ENCODE results near the gene PACS2.
A peak's percentile ranks its signal among the peaks of the same experiment; 100 is the strongest.

Gene PACS2

DNA sequence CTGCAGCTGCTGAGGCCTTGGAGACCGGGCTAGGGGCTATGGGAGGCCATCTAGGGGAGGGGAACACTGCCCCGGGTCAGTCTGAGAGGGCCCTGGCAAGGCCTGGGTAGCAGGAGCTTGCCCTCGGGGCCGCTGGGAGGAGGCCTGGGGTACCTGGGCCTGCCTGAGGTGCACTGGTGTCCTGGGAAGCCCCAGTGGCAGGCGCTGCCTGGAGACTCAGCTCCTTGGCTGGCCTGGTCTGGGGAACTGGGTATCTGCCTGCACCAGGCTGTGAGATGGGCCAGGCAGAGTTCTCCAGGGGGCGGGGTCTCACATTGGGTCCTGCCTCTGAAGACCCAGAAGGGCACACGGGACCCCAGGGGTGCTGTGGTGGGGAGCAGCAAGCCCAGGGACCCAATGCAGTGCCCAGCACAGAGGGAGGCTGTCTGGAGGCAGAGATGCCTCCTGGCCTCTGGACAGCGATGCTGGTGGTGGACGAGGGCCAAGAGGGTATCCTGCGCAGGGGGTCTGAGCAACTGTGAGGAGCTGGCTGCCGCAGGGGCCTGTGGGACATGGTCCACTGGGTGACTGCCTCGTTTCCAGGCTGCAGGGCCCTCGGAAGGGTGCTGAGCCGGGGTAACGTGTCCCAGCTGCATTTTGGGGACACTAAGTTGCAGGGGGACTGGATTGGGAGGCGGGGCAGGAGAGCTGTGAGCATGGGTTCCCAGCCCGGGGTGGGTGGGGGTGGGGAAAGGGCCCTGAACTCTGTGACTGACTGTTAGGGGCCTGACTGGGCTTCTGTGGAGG lies 97.6 kb downstream of the PACS2 start:
- no peak for DNase-seq

DNA sequence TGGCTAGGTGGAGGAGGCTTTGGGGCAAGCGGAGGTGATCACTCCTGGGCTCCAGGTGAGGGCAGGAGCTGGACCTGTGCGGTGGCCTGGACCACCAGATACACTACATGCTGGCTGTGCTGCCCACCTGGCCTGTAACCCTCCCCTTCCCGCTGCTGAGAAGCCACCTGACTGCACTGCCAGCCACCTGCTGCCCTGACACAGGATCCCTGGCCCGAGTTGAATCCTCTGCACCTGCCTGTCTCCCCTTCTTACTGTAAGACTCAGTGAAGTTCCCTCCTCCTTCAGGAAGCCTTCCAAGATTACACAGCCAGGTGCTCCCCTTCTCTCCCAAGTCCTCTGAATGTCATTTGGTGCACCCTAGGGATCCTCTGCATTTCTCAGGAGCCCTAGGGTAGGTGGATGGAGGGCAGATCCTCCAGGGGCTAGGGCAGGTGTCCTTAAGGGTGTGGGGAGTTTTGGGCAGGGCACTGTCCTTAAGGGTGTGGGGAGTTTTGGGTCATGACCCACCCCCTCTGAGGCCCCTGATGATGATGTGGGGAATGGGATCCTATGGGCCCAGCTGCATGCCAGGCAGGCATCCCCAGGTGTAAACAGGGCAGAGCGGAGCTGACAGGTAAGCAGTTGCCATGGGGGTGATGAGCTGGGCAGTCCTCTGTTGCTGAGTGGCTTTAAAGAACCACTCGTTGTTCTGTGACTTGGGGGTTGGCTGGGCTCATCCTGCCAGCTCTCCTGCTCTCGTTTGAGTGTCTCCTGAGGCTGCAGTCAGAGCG lies 98.4 kb downstream of the PACS2 start:
- no peak for DNase-seq

DNA sequence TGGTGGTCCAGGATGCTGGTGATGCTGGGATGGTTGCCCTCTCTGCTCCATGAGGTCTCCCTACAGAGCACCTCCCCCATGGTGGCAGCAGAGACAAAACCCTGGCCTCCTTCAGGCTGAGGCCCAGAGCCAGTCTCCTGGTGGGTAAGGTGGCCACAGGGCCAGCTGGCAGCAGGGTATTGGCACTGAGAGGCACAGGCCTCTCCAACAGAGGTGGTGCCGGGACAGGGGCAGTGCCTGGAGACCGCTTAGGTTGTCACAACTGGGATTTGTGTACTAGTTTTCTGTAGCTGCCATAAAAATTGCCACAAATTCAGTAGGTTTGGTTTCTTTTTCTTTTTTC lies 99.0 kb downstream of the PACS2 start:
- DNase-seq, result no peak

DNA sequence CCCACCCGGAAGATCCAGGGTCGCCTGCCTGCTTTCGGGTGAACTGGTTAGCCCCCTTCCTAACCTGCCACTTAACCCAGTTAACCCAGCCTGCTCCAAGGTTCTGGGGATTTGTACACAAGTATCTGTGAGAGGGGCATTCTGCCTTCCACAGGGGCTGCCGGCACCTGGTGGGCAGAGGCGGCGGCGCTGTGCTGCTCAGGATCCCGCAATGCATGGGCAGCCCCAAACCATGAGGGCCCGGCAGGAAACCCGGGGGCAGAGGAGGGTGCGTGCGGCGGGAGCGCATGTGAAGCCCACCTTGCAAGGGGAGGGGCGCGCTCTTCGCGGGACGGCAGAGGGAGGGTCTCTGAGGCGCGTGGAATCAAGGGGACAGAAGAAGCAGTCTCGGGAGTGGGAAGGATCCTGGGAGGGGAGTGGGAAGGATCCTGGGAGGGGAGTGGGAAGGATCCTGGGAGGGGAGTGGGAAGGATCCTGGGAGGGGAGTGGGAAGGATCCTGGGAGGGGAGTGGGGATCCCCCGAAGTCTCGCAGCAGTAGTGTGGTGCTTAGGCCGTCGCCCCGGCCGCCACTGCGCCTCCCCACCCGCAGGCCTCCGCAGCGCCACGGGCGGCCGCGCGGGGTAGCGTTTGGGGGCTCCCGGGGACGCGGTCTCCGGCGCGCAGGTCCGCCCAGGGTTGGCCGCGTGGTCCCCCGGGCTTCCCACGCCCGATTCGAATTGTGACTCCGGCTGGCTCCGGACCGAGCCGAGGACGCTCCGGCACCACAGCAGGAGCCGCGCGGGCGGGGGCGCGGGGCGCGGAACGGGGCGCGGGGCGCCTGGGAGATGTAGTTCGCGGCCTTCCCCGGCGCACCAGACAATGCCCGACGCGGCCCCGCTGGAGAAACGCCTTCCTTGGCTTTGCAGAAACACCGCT lies 100.2 kb downstream of the PACS2 start:
- peak; percentile 59 for DNase-seq

DNA sequence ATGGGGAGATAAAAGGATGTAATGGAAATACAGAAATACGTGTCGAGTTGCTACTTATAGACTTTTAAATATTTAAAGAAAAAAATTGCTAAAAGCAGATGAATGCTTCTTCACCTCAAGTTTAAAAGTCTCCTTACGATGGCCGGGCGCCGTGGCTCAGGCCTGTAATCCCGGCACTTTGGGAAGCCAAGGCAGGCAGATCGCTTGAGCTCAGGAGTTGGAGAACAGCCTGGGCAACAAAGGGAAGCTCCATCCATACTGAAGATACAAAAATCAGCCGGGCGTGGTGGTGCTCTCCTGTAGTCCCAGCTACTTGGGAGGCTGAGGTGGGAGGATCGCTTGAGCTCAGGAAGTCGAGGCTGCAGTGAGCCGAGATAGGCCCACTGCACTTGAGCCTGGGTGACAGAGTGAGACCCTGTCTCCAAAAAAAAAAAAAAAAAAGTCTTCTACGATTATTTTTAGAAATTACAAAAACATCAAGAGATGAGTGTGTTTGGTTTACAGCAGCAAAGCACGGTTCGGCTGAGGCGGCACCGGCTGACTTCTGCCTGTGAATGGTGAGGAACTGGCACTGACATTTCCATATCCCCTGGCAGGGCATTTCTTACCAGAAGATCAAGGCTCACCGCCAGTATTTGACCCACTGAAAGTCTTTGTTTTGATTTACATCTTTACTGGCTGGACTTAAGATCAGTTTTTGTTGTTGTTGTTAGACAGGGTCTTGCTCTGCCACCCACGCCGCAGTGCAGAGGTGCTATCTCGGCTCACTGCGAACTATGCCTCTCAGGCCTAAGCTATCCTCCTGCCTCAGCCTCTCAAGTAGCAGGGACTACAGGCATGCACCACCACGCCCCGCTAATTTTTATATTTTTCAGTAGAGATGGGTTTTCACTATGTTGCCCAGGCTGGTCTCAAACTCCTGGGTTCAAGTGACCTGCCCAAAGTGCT lies 101.2 kb downstream of the PACS2 start:
- DNase-seq, result no peak

DNA sequence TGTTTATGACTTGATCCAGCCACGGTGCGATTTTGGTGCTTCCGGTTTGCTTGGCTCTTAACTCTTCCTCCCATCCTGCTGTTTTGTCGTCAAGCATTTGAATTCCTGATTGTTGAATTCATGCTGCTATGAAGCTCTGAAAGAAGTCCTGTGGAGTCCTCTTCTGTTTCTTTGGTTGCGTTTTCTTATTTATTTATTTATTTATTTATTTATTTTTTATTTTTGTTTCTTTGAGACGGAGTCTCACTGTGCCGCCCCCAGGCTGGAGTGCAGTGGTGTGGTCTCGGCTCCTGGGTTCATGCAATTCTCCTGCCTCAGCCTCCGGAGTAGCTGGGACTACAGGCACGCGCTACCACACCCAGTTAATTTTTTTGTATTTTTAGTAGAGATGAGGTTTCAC lies 102.1 kb downstream of the PACS2 start:
- DNase-seq, result no peak

DNA sequence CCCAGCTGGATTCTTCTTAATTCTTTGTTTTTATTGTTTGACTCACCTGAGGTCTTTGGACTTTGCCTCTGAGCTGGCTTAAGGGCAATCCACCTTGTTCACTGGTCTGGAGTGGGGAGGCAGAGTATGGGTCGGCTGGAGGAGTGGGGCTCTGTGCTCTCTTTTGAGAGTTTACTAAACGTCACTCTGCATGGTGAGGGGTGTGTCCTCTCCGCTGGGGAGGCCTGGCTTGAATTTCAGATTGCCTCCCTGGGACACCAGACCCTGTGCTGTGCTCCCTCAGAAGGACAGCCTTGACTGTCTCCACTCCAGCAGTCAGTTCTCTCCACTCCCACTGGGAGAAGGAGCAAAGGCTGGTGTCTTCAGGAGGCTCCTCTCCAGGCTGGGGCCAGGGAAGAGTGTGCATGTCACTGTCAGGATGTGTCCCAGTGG lies 103.2 kb downstream of the PACS2 start:
- no peak for DNase-seq

DNA sequence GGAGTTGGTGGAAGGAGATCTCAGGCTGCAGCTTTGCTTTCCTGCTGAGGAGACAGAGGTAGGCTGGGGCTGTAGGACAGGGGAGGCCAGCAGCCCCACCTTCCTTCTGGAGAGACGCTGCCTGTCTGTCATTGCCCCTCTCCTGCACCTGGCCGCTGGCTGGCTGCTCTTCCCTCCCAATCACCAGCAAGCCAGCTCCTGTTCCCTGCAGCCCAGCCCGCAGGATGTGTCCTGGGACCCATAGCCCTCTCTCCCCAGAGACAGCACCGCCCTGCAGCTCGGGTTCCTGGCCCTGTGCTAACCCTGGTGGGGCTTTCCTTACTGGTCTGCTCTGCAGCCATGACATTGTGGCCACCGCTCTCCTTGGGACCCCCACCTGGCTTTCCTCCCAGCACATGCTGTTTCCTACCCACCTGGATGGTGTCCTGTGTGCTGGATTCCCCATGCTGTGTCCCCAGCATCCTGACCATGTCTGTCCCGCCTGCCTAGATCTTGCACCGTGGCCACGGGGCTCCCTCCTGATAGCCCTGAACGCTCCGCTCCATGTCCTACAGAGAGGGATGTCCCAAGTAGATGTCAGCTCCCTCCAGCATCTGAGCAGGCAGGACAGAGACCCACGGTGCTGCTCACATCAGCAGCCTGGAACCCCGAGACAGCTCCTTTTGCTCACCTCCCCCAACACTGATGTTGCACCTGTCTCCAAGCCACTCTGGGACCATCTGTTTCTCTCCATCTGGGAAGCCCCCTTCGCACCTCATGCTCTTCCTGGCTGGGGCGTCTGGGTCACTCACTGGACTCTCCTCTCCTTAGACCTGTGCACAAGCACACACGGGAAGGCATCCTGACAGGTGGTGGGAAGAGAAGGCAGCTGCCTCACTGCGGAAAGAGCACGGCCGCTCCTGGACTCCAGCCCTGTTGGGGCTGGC lies 104.0 kb downstream of the PACS2 start:
- no peak for DNase-seq

DNA sequence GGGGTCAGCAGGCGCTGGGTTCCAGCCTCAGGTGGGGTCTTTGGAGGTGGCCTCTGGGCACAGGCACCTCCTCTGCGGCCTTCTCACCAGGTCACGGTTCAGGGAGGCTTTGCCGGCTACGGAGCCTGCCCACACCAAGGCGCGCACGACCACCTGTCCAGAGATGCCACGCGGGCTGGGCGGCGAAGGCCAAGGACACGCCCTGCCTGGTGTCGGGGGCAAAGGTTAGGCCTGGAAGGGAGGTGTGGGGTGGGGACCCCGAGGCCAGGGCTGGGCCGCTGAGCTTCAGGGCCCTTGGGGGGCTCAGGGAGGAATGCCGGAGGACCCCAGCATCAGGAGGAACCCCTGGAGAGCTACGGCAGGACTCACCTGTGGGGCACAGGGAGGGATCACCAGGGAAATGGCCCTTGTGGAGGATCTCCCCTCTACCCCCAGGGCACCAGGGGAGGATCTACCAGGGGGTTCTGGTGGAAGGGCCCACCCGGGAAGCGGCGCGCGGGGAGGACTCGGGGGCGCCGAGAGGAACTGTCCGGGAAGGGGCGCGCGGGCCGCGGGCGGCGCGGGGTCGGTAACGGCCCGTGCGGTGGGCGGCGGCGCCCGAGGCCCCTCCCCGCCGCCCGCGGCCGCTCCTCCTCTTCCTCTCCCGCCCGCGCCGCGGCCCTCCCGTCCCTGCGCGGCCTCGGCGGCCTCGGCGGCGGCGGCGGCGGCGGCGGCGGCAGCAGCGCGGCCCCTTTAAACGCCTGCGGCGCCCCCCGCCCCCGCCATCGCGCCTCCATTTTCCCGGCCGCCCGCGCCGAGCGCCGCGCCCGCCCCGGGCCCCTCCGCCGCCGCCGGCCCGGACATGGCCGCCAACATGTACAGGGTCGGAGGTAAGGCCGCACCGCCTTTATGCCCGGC lies 104.9 kb downstream of the PACS2 start, which contains the start of gene MTA1:
TSS of gene MTA1 (plus strand) at position 633 of the 897 bp plus-strand sequence. CDS start at position 842, 209 bp downstream.
- DNase-seq, result peak; percentile 37

DNA sequence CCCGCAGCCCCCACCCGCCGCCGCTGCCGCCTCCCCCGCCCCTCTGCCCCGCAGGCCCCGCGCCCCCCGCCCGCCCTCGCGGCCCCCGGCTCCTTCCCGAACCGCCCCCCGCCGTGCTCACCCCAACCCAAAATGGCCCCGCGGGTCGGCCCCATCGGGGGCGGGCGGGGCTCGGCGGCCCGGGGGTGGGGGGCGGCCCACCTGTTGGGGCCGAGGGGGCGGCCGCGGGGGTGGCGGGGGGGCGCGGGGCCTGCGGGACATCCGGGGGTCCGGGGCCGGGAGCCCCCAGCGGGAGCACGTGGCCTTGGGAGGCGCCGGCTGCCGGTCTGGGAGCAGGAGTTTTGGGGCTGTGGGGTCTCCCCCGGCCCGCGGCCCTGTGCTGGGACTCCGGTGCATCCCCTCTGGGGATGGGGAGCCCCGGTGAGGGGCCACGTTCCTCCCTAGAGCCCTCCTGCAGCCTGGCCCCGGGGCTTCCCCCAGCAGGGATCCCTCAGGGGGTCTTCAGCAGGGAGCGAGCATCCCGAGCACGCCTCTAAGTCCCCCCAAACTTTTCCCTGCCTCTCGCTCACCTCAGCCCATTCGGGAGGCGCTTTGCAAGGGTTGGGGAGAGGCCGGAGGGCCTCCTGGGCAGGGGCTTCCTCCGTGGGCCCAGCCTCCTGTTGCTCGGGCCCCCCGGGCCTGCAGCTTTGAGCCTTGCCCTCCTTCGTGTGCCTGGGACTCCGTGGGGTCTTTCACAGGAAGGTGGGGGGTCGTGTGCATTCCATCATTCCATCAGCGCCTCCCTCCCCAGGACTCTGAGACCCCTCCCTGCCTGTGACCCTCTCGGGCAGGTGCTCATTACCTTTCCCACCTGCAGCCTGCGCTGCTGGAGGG lies 105.8 kb downstream of the PACS2 start:
- DNase-seq, result no peak

DNA sequence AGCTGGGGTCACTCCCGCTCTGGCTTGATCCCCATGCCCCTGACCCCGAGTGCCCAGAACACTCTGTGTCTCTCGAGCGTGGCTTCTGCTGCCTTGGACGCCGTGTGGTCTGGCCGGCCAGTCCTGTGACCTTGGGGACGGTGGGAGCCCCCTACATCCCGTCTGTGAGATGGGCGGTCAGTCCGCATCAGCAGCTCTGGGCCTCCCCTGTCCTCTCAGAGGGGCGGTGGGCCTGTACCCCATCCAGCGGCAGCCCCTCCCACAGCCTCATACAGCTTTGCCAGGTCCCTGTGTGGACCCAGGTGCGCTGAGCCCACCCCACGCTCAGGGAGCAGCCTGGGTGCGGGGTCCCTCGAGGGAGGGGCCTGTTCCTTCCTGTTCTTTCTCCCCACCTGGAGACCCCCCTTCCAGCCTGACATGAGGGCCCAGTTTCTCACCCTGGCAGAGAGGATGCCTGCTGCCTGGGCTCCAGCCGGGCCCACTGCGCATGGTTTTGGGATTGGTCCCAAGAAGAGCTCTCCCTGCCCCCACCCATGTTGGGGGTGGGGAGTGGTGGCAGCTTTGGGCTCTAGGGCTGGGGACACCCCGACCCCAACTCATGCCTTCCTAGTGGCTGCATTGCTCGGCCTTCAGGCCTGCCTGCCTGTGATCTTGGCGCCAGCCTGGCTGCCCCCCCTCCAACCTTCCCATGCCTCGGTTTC lies 106.6 kb downstream of the PACS2 start:
- no peak for DNase-seq

DNA sequence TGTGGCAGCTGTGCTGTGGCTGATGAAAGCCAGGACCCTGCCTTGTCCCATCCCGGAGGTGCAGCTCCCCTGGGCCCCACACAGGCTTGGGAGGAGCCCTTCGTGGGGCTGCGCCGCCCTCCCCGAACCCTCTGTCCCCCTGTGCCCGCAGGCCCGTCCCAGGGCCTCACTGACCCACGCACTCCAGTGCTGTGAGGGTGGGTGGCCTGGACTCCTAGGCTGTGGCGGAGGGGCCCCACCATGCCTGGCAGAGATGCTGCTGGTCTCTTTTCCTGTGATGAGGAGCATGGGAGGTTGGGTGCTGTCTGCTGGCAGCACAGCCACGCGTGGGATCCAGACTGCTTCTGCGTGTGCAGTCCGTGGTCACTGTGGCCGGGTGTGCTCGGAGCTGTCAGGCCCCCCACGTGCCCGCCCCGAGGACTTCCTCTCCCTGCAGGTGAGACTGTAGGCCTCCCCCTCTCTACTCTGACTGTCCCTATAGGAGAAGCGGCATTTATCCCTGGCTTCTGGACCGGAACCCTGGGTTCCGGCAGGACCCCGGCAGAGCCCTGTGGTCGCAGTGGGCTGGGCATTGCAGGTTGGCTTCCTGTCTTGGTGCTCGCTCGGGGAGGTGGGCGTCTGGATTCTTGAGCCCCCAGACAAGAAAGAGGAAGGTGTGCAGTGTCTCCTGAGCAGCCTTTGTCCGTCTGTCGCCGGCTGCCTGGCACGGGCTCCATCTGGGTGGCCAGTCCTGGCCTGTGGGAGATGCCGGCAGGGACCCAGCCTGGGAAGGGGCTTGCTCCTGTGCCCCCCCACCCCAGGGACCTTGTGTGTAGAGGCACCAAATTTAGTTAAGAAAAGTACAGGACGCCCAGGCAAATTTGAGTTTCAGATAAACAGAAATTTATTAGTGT lies 107.4 kb downstream of the PACS2 start:
- DNase-seq, result no peak

DNA sequence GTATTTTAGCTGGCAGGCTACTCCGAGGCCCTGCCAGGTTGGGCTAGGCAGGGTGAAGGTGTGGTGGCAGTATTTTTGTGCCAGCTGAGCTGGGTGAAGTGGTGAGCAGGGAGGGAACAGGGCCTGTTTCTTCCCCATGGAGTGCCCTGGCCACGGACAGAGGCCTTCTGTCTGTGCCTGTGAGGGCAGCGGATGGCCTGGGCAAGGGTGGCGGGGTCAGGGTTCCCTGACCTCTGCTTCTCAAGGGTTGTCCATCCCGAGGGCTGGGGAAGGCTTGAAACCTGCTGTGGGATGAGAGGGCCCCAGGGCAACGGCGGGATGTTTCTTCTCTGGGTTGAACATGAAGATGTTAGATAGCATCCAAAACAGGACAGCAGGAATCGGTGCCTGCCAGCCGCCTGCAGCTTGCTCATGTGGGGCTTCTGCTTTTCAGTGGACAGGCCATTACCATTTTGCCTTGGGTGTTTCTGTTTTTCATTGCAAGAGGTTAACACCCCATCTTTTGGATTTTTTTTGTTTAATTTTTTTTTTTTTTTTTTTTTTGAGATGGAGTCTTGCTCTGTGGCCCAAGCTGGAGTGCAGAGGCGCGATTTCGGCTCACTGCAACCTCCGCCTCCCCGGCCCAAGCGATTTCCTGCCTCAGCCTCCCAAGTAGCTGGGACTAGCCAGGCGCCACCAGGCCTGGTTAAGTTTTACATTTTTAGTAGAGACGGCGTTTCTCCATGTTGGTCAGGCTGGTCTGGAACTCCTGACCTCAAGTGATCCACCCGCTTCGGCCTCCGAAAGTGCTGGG lies 108.3 kb downstream of the PACS2 start:
- no peak for DNase-seq

DNA sequence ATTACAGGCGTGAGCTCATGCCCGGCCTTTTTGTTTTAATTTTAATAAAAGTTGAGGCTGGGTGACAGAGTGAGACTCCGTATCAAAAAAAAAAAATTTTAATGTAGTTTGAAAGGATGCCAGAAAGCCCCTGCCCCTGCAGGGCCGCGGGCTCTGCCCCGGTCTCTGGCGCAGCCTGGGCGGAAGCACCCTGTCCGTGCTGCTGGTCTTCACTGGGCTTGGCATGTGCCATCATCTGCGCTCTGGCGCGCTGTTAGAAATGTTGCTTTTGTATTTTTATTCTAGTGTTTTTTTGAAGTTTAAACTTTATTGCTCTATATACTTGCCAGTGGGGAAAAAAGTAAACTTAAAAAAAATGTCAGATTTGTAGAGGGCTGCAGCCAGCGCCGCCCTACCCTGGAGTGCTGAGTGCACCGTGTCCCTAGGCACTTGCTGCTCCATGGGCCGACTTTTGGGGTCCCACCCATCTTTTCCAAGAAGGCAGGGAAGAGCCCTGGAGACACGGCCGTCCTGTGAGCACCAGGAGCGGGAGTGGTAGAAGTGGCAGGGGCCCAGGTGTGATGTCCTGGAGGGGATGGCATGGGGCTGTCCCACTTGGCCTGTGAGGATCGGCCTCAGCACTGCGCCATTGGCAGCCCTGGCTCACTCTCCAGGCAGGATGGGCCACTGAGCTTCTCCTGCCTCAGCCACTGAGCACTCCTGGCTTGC lies 109.1 kb downstream of the PACS2 start:
- no peak for DNase-seq

DNA sequence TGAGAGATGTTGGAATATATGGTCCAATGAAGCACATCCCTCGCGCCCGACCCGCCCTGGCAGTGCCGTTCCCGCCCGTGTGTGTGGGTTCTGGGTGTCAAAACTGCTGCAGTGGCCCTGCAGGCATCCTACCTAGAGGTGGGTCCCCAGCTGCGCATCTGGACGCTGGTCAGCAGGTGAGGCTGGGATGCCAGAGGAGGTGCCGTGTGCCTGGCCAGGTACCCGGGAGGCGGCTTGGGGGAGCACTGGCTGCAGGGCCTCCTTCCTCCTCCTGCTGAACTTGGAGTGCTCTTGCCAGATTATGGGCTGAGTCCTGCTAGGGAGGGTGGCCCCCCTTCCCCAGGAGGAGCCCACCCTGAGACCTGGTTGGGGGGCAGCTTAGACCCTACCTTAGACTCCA lies 110.3 kb downstream of the PACS2 start:
- no peak for DNase-seq
